Activated CD4-positive, alpha-beta T cell treated with anti-CD3 and anti-CD28 coated beads for 36 hours (primary cell): ENCODE measurements around the gene CD2AP. TPM values are rescaled to one million over a fixed set of nuclear protein-coding genes. Genes with fewer than 3 reads are reported as not detected.
"Not testable (repeated sequence)": the region's sequence is repeated elsewhere in the genome, so short reads cannot be mapped to it uniquely, and the experiment has no call there.

Source experiments
- ATAC-seq: fragments of 200-7000 bp; cut with Tn5 transposase; one replicate; pipeline ENCODE4 v1.10.0; 2021; ENCODE audit warnings: mild to moderate bottlenecking, moderate library complexity
- CTCF ChIA-PET: fragments of 350-600 bp; sonication (Branson Sonifier 250); formaldehyde crosslinking; loops from one replicate; lab custom pipeline; 2021; ENCODE audit warnings: antibody characterized with exemption; lab: Charles Lee
- POLR2A ChIA-PET: fragments of 350-600 bp; sonication (Branson Sonifier 250); formaldehyde crosslinking; loops from one replicate; lab custom pipeline; 2021; ENCODE audit warnings: antibody characterized with exemption, inconsistent platforms; lab: Charles Lee
- DNase-seq: peaks from one replicate; pipeline ENCODE4 v3.0.0-alpha.2; 2020
- H3K27ac Mint-ChIP-seq: one replicate; pipeline ENCODE4 v1.8.0; 2021; ENCODE audit warnings: mixed read lengths
- H3K27me3 Mint-ChIP-seq: one replicate; pipeline ENCODE4 v1.8.0; 2021; ENCODE audit warnings: mixed read lengths
- H3K36me3 Mint-ChIP-seq: one replicate; pipeline ENCODE4 v1.8.0; 2021; ENCODE audit warnings: low read depth, mixed read lengths
- H3K4me1 Mint-ChIP-seq: one replicate; pipeline ENCODE4 v1.8.0; 2021; ENCODE audit warnings: mixed read lengths
- H3K4me3 Mint-ChIP-seq: one replicate; pipeline ENCODE4 v1.8.0; 2021; ENCODE audit warnings: mild to moderate bottlenecking, moderate library complexity, mixed read lengths
- H3K9me3 Mint-ChIP-seq: one replicate; pipeline ENCODE4 v1.8.0; 2021; ENCODE audit warnings: low read depth, mixed read lengths
- intact Hi-C, 2 experiments: fragments of 100-400 bp; cut with DNase I in 1 of 2; cut with micrococcal nuclease in 1 of 2; formaldehyde crosslinking; loops; one replicate each; pipeline versions ENCODE4 v1.14.2 to v1.15.1; 2022 to 2024; cut with DNase I, micrococcal nuclease
- total RNA-seq, 2 experiments: library from RNA; stranded (reverse); gene quantifications; one replicate each; pipeline ENCODE4 v1.2.3, GENCODE V29; 2021

The CD2AP gene
- total RNA-seq, 2 experiments from 2014 or later, result 28.4 to 29.3 TPM

GRCh38 chr6:47647188-47647587, 169.6 kb downstream of the CD2AP start:
- no peak overlapping the region for H3K27ac Mint-ChIP-seq
- intact Hi-C loops, result no loop called here
- ChIA-PET POLR2A (no interaction called here), CTCF (interaction anchor here (2.2 kb wide), 1 partner anchor 16 kb away, joined by 8 read pairs; no protein-coding TSS in a partner anchor)
- H3K4me3 Mint-ChIP-seq, result no peak overlapping the region
- H3K9me3 Mint-ChIP-seq, result no peaks in the 10 kb centered on the region
- DNase-seq (no peak), ATAC-seq (no peak)
- no peaks in the 10 kb centered on the region for H3K4me1 Mint-ChIP-seq
- H3K27me3 Mint-ChIP-seq, result no peaks in the 10 kb centered on the region
- no peaks in the 10 kb centered on the region for H3K36me3 Mint-ChIP-seq

- CTCF ChIA-PET, result interaction anchor here (2.2 kb wide), 1 partner anchor 17 kb away, joined by 8 read pairs; no protein-coding TSS in a partner anchor
- H3K9me3 Mint-ChIP-seq, ATAC-seq, DNase-seq, intact Hi-C loops, H3K4me1 Mint-ChIP-seq, H3K27me3 Mint-ChIP-seq, H3K36me3 Mint-ChIP-seq, H3K4me3 Mint-ChIP-seq, H3K27ac Mint-ChIP-seq, POLR2A ChIA-PET: not testable (repeated sequence)
These were observed 170.0 kb downstream of the CD2AP start for GRCh38 chr6:47647626-47648025.

GRCh38 chr6:47648031-47648430, 170.4 kb downstream of the CD2AP start:
- POLR2A ChIA-PET, result no interaction called here
- intact Hi-C loops, result no loop called here
- Mint-ChIP-seq H3K27ac (no peak overlapping the region), H3K27me3 (no peaks in the 10 kb centered on the region), H3K36me3 (no peaks in the 10 kb centered on the region), H3K9me3 (no peaks in the 10 kb centered on the region), H3K4me3 (no peak overlapping the region), H3K4me1 (no peaks in the 10 kb centered on the region)
- DNase-seq, result no peak
- ATAC-seq, result no peak
- CTCF ChIA-PET, result interaction anchor here (2.2 kb wide), 1 partner anchor 17 kb away, joined by 8 read pairs; no protein-coding TSS in a partner anchor

GRCh38 chr6:47650553-47651432, 173.2 kb downstream of the CD2AP start:
- no peak for DNase-seq
- ATAC-seq, result no peak
- no peaks in the 10 kb centered on the region for H3K27me3 Mint-ChIP-seq
- H3K27ac Mint-ChIP-seq, result no peak overlapping the region
- H3K36me3 Mint-ChIP-seq, result no peaks in the 10 kb centered on the region
- peaks cover under 1% of the 10 kb centered on the region for H3K4me1 Mint-ChIP-seq
- H3K9me3 Mint-ChIP-seq, result no peaks in the 10 kb centered on the region
- ChIA-PET POLR2A (no interaction called here), CTCF (interaction anchor here (0.7 kb wide), 1 partner anchor 12 kb away, joined by 3 read pairs; no protein-coding TSS in a partner anchor)
- intact Hi-C loops, result no loop called here
- no peak overlapping the region for H3K4me3 Mint-ChIP-seq

GRCh38 chr6:47651505-47651944, 173.9 kb downstream of the CD2AP start:
- no peak for ATAC-seq
- peaks cover 6% of the 10 kb centered on the region for H3K4me1 Mint-ChIP-seq
- H3K9me3 Mint-ChIP-seq, result no peaks in the 10 kb centered on the region
- H3K4me3 Mint-ChIP-seq, result no peak overlapping the region
- no peak overlapping the region for H3K27ac Mint-ChIP-seq
- CTCF ChIA-PET, result interaction anchor here (0.7 to 1.7 kb wide), 2 partner anchors 13 to 20 kb away, joined by 3 to 8 read pairs; no protein-coding TSS in a partner anchor
- no peaks in the 10 kb centered on the region for H3K27me3 Mint-ChIP-seq
- DNase-seq, result no peak
- no peaks in the 10 kb centered on the region for H3K36me3 Mint-ChIP-seq
- intact Hi-C loops, result no loop called here
- POLR2A ChIA-PET, result no interaction called here

DNA sequence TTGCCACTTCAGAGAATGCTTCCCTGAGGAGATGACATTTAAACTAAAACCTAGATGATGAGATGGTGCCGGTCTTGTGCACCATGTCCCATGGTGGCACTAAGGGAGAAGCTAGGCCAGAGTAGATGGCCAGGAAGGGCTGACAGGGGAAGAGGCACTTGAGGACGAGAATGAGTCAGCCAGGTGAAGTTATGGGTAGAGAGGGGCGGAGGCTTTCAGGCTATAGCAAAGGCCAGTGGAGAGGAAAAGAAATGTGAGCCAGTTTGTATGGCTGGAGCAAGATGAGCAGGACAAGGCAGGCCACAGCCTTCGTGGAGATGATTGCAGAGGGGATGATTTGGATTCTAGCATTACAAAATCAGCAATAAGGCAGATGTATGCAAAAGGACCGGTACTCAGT, 176.1 kb downstream of the CD2AP start:
- POLR2A ChIA-PET, result interaction anchor here (0.6 kb wide), 1 partner anchor 336 kb away, joined by 6 read pairs; no protein-coding TSS in a partner anchor

DNA sequence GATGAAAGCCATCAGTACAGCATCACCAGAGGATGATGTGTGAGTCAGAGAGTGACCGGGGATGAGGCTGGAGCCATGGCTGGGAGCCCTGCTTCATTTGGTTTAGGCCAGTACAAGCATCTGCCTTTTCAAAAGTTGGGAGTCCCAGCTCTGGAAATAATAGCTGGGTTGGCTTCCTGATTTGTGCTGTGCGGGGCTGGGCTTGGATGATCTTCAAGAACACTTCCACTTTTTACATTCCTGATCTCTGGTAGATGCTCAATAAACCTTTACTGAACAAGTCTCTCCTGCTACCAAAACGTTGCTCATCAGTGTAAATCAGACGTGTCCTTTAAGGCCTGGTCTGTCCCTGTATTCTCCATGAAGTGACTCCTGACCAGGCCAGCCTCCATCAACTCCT, 176.7 kb downstream of the CD2AP start:
- POLR2A ChIA-PET, result no interaction called here
- peaks cover 7% of the 10 kb centered on the region for H3K4me1 Mint-ChIP-seq
- intact Hi-C loops, result no loop called here
- H3K27ac Mint-ChIP-seq, result no peak overlapping the region
- H3K27me3 Mint-ChIP-seq, result peaks cover 3% of the 10 kb centered on the region
- CTCF ChIA-PET, result interaction anchor here (1.7 kb wide), 1 partner anchor 127 kb away, joined by 4 read pairs; no protein-coding TSS in a partner anchor
- no peak overlapping the region for H3K4me3 Mint-ChIP-seq
- H3K36me3 Mint-ChIP-seq, result no peaks in the 10 kb centered on the region
- no peaks in the 10 kb centered on the region for H3K9me3 Mint-ChIP-seq
- no peak for ATAC-seq
- DNase-seq, result no peak

More for the DNA sequence above, 176.1 kb downstream of the CD2AP start:
- no peak overlapping the region for H3K4me3 Mint-ChIP-seq
- no peak overlapping the region for H3K27ac Mint-ChIP-seq
- intact Hi-C loops, result no loop called here
- CTCF ChIA-PET, result interaction anchor here (0.6 kb wide), 1 partner anchor 106 kb away, joined by 3 read pairs; no protein-coding TSS in a partner anchor
- no peak for ATAC-seq
- no peak for DNase-seq
- peaks cover 3% of the 10 kb centered on the region for H3K27me3 Mint-ChIP-seq
- no peaks in the 10 kb centered on the region for H3K9me3 Mint-ChIP-seq
- peaks cover 7% of the 10 kb centered on the region for H3K4me1 Mint-ChIP-seq
- no peaks in the 10 kb centered on the region for H3K36me3 Mint-ChIP-seq

DNA sequence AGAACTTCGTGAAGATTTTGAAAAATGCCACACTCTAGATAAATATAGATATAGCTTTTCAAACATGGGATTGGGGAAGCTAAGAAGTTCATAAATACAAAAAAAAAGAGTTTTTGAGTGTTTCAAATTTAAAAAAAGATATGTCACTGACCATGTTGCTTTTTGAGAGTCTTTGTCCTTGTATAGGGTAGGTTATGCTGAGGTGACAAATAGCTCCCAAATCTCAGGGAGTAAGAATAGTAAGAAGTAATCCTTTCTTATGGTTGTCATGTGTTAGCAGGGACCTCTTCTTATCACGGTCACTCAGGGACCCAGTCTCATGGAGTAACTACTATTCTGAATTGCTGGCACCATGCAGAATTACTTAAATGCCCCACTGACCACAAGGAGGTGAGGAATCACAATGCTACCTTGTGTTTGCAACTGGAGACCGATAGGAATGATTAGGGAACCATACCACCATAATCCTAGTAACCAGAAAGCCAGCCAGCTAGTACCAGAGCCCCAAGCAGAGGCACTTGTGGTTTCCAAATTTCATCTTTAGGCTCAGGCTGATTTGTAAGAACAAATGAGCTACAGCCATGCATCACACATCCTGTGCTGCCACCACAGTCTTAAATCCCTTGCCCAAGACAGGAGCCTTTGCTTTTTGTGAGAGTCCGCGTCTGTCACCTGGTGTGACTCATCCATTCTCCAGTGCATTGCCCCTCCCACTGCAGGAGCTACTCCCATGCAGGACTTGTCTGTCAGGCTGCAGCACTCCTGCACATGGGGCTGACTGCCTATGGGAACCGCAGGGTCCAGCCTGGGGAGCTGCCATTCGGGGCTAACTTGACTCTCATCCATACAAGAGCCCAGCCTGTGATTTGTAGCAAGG, 178.4 kb downstream of the CD2AP start:
- Mint-ChIP-seq H3K9me3 (no peaks in the 10 kb centered on the region), H3K4me1 (peaks cover 7% of the 10 kb centered on the region), H3K27me3 (peaks cover 3% of the 10 kb centered on the region), H3K27ac (no peak overlapping the region), H3K36me3 (no peaks in the 10 kb centered on the region), H3K4me3 (no peak overlapping the region)
- DNase-seq, result peak; percentile 69
- peak; percentile 99 for ATAC-seq
- POLR2A ChIA-PET, result no interaction called here
- intact Hi-C loops, result no loop called here
- CTCF ChIA-PET, result interaction anchor here (0.6 to 1.7 kb wide), 5 partner anchors 25 to 404 kb away, joined by 3 to 4 read pairs (median 4); no protein-coding TSS in a partner anchor

DNA sequence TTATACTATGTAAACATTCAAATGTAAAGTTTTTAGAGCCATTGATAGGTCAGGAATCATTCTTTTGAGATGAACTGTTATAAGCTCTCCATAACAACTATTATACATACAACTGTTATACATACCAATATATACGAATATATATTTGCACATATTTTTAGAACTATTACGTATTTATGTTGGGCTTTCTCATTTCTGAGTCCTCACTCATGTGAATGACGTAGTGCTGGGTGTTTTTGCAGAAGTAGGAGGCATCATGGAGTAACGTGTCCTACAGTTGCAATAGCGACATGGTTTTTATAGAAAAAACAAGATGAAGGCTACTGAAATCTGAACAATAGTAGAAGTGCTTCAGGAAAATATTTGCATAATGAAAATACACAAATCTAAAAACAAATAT, 184.4 kb downstream of the CD2AP start:
- H3K27me3 Mint-ChIP-seq, result peaks cover 16% of the 10 kb centered on the region
- intact Hi-C loops, result no loop called here
- no peak overlapping the region for H3K4me3 Mint-ChIP-seq
- H3K4me1 Mint-ChIP-seq, result no peaks in the 10 kb centered on the region
- ChIA-PET CTCF (interaction anchor here (0.9 kb wide), 1 partner anchor 30 kb away, joined by 4 read pairs; no protein-coding TSS in a partner anchor), POLR2A (no interaction called here)
- no peak for ATAC-seq
- DNase-seq, result no peak
- H3K9me3 Mint-ChIP-seq, result no peaks in the 10 kb centered on the region
- no peaks in the 10 kb centered on the region for H3K36me3 Mint-ChIP-seq
- H3K27ac Mint-ChIP-seq, result no peak overlapping the region

DNA sequence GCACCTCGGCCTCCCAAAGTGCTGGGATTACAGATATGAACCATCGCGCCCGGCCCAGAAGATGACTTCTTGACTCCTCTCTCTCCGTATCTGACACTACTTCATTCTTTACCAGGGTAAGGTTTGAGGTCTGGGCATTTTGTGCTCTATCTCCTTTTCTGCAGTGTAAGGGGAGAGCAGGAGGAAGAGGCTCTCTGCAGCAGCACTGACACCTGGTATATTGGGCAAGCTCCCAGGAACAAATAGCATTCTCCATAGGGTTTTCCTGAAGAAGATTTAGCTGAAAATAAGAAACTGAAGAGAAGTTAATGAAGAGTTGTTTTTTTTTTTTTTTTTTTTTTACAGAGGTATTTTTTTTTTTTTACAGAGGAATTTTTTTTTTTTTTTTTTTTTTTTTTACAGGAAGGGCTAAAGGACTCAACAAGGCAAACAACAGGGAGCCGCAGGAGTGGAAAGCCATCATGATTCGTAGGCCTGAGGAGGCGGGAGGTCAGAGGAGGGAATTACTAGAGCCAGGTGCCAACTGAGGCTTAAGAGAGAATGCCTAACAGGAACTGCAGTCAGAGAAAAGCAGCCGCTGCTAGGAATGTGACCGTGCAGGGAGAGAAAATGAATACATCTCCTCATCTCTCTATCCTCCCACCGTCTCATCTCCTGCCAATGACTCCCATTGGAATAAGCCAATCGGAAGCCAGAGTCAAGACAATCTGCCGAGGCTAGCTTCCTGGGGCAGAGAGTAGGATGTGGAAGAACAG, 186.1 kb downstream of the CD2AP start:
- H3K36me3 Mint-ChIP-seq, result no peaks in the 10 kb centered on the region
- ChIA-PET POLR2A (no interaction called here), CTCF (interaction anchor here (0.7 kb wide), 1 partner anchor 33 kb away, joined by 3 read pairs; no protein-coding TSS in a partner anchor)
- H3K4me1 Mint-ChIP-seq, result no peaks in the 10 kb centered on the region
- DNase-seq (no peak), ATAC-seq (no peak)
- H3K4me3 Mint-ChIP-seq, result no peak overlapping the region
- H3K27ac Mint-ChIP-seq, result no peak overlapping the region
- no peaks in the 10 kb centered on the region for H3K9me3 Mint-ChIP-seq
- peaks cover 22% of the 10 kb centered on the region for H3K27me3 Mint-ChIP-seq
- intact Hi-C loops, result no loop called here
